PC-3 (cell line): Measurements from ENCODE around the gene NOP10.

ENCODE experiments used
- CTCF ChIP-seq: fragments of 300-600 bp; sonication (generic); conservative IDR thresholded peaks from 2 replicates; pipeline ENCODE4 v1.5.1; 2017; ENCODE audit warnings: antibody characterized with exemption, low read depth, mild to moderate bottlenecking, low read length
- EZH2 ChIP-seq: fragments of 300-600 bp; sonication (generic); IDR thresholded peaks from one replicate; pipeline ENCODE4 v1.6.1; 2017; ENCODE audit warnings: antibody characterized with exemption, mild to moderate bottlenecking, low read length; ENCODE audit not compliant: unreplicated experiment
- EZH2phosphoT487 ChIP-seq: fragments of 300-600 bp; sonication (generic); IDR thresholded peaks from 2 replicates; pipeline ENCODE4 v1.6.1; 2018; ENCODE audit warnings: mild to moderate bottlenecking, antibody characterized with exemption, low read length, borderline replicate concordance

GRCh38 chr15:34370643-34371042, 27.7 kb upstream of the NOP10 start:
- TF ChIP-seq CTCF (no peak), EZH2 (no peak), EZH2phosphoT487 (no peak)
